Measurements from ENCODE around the gene KRTAP10-12. TPM values are rescaled to one million over a fixed set of nuclear protein-coding genes. Genes with fewer than 3 reads are reported as not detected.
A peak's percentile ranks its signal among the peaks of the same experiment; 100 is the strongest.
"Not testable (repeated sequence)": the region's sequence is repeated elsewhere in the genome, so short reads cannot be mapped to it uniquely, and the experiment has no call there.

Gene KRTAP10-12, protein sequence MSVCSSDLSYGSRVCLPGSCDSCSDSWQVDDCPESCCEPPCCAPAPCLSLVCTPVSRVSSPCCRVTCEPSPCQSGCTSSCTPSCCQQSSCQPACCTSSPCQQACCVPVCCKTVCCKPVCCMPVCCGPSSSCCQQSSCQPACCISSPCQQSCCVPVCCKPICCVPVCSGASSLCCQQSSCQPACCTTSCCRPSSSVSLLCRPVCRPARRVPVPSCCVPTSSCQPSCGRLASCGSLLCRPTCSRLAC
- total RNA-seq = not detected

DNA sequence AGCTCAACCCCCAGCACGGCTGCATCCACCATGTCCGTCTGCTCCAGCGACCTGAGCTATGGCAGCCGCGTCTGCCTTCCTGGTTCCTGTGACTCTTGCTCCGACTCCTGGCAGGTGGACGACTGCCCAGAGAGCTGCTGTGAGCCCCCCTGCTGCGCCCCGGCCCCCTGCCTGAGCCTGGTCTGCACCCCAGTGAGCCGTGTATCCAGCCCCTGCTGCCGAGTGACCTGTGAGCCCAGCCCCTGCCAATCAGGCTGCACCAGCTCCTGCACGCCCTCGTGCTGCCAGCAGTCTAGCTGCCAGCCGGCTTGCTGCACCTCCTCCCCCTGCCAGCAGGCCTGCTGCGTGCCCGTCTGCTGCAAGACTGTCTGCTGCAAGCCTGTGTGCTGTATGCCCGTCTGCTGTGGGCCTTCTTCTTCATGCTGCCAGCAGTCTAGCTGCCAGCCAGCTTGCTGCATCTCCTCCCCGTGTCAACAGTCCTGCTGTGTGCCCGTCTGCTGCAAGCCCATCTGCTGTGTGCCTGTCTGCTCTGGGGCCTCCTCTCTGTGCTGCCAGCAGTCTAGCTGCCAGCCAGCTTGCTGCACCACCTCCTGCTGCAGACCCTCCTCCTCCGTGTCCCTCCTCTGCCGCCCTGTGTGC is at the start of gene KRTAP10-12:
Gene KRTAP10-12 (plus strand): TSS at position 1 of the 639 bp plus-strand sequence. CDS start 30 bp downstream, at position 31.
- not testable (repeated sequence) for H3K36me3 Mint-ChIP-seq (ENCODE audit: insufficient read depth); H3K4me3 Mint-ChIP-seq; H3K4me1 Mint-ChIP-seq (ENCODE audit: low read depth); DNase-seq; ATAC-seq
- peaks cover 49% of the 10 kb centered on the region for H3K27me3 Mint-ChIP-seq (ENCODE audit: low read depth)
- H3K9me3 Mint-ChIP-seq = peaks cover 17% of the 10 kb centered on the region

DNA sequence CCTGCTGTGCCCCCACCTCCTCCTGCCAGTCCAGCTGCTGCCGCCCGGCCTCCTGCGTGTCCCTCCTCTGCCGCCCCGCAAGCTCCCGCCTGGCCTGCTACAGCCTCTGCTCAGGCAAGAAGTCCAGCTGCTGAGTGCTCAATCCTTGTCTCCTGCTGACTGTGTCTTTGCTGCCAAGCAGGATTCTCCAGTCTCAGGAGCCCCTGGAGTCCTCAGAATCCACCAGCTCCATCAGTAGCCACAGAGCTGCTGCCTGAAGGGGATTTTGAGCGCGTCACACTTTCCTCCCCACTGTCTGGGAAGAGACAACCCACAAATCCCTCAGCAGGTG is 49.8 kb upstream of the KRTAP10-12 start:
- H3K27me3 Mint-ChIP-seq (ENCODE audit: low read depth) = no peaks in the 10 kb centered on the region
- H3K4me1 Mint-ChIP-seq (ENCODE audit: low read depth) = no peaks in the 10 kb centered on the region
- no peak for DNase-seq
- peaks cover 19% of the 10 kb centered on the region for H3K9me3 Mint-ChIP-seq
- H3K4me3 Mint-ChIP-seq = no peak overlapping the region
- no peak for ATAC-seq
- H3K36me3 Mint-ChIP-seq (ENCODE audit: insufficient read depth) = peaks cover 2% of the 10 kb centered on the region

DNA sequence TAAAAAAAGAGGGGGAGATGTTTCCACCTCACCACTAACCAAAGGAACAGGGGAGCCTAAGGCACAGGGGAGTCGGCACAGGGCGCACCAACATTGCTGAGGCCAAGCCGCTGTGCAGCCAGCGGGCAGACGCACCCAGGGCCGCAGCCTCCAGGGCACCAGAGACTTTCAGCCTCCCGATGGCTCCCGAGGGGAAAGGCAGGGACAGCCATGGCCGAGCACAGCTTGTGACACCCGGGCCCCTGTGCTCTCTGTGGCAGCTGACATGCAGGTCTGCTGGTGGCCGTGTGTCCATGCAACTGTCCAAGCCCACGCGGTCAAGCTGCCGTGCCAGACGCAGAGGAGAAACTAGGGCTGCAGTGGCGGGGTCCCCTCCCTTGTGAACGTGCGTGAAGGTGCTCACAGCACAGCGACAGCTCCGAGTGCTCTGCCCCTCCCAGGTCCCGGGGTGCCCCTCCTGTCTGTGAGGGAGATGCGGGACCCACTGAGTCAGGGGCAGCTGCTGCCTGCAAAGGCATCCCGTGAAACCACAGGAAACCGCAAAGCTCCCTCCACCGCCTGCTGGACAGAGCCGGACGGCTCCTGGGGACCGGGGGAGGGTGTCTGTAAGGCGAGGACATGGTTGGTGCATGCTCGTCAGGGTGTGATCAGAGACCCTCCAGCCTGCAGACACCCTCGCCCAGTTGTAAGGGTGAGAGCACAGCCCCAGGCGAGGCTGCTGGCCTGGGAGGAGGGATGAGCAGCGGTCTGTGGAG is 48.2 kb upstream of the KRTAP10-12 start:
- Mint-ChIP-seq H3K36me3 (ENCODE audit: insufficient read depth) (no peaks in the 10 kb centered on the region), H3K4me3 (no peak overlapping the region), H3K4me1 (ENCODE audit: low read depth) (peaks cover 4% of the 10 kb centered on the region), H3K27me3 (ENCODE audit: low read depth) (no peaks in the 10 kb centered on the region), H3K9me3 (peaks cover 14% of the 10 kb centered on the region)
- ATAC-seq (no peak), DNase-seq (no peak)

DNA sequence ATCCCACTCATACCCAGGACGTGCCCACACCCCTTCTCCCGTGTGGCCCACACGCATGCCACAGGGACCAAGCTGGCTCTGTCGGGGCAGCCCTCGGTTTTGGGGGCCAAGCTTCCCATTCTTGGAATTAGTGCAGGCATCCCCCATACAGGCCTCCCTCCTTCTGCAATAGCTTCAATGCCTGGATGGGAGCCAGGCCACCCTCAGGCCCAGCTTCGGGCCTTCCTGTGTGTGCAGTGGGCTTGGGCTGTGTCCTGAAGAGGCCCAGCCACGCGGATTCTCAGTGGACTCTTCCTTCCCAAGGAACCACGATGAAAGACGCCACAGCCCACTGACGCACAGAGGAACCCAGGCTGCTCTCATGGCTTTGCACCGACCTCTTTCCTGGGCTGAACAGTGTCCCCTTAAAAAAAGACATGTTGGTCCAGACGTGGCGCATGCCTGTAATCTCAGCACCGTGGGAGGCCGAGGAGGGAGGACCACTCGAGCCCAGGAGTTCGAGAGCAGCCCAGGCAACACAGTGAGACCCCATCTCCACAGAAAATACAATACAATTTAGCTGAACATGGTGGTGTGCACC is 47.4 kb upstream of the KRTAP10-12 start:
- Mint-ChIP-seq H3K36me3 (ENCODE audit: insufficient read depth) (no peaks in the 10 kb centered on the region), H3K4me1 (ENCODE audit: low read depth) (peaks cover 11% of the 10 kb centered on the region), H3K9me3 (peaks cover 6% of the 10 kb centered on the region), H3K4me3 (no peak overlapping the region), H3K27me3 (ENCODE audit: low read depth) (no peaks in the 10 kb centered on the region)
- no peak for DNase-seq
- ATAC-seq = no peak

DNA sequence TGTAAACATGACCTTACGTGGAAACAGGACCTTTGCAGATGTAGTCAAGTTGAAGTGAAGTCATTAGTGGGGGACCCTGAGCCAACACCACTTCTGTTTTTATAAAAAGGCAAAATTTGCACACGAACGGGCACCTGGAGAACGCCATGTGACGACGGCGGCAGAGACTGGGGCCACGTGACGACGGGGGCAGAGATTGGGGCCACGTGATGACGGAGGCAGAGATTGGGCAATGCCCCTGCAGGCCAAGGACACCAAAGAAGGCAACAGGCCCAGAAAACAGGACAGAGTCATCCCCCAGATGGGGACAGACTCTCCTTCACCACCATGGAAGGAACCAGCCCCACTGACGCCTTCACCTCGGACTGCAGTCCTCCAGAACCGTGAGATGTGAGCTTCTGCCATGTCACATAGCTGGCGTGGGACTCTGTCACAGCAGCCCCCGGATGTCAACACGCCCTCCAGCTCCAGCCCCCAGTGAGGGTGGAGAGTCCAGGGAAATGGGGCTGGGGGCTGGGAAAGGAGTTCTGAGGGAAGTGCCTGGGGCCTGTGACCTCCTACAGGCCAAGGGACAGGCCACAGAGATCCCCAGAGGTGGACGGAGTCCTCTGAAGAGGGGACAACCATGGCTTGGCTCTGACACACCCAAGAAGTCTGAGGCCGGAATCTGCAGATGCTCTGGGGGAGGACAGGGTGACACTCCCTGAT is 46.6 kb upstream of the KRTAP10-12 start:
- Mint-ChIP-seq H3K9me3 (no peaks in the 10 kb centered on the region), H3K4me3 (no peak overlapping the region), H3K36me3 (ENCODE audit: insufficient read depth) (no peaks in the 10 kb centered on the region), H3K4me1 (ENCODE audit: low read depth) (peaks cover 18% of the 10 kb centered on the region), H3K27me3 (ENCODE audit: low read depth) (no peaks in the 10 kb centered on the region)
- no peak for ATAC-seq
- no peak for DNase-seq

DNA sequence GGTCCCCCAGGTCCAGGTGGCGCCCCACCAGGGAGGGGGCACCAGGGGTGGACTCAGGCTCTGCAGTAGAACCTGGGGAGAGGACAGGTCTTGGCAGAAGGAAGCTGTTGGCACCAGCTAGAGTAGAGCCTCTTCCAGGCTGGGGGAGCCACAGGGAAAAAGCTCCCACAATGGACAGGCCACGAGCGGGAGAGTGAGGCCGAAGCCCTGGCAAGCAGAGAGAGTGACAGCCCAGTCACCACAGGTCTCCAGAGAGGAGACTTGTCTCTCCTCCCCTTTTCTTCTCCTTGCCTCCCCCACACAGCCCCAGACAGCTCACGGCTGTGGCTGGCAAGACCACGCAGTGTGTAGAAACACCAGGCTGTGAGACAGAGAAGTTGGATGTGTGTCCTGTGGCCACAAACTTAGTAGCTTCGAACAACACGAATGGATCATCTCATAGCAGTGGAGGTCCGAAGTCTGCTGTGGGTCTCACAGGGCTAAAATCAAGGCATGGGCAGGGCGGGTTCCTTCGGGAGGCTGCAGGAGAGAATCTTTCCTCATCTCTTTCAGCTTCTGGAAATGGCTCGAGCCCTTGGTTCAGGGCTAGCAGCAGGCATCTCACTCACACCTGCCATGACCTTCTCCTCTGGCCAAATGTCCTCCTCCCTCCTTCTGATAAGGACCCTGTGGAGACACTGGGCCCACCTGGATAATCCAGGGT is 45.8 kb upstream of the KRTAP10-12 start:
- no peak overlapping the region for H3K4me3 Mint-ChIP-seq
- no peak for ATAC-seq
- H3K9me3 Mint-ChIP-seq = peaks cover 2% of the 10 kb centered on the region
- peaks cover 23% of the 10 kb centered on the region for H3K4me1 Mint-ChIP-seq (ENCODE audit: low read depth)
- H3K36me3 Mint-ChIP-seq (ENCODE audit: insufficient read depth) = no peaks in the 10 kb centered on the region
- no peaks in the 10 kb centered on the region for H3K27me3 Mint-ChIP-seq (ENCODE audit: low read depth)
- DNase-seq = no peak

DNA sequence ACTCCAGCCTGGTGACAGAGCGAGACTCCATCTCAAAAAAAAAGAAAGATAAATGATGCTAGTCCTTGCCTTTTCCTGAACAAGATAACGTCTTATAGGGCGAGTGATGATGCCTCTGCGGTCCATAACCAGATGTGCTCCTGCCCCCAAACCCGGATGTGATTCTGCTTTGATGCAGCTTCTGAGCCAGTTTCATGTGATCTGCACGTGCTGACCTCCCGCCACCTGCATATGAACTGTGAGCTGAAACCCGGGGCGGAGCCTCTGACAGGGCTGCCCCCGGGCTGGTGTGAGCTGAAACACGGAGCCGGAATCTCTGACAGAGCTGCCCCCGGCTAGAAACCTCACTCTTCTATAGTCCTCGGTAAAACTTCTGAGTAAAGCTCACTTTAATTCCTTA is 43.8 kb upstream of the KRTAP10-12 start:
- H3K27me3 Mint-ChIP-seq (ENCODE audit: low read depth) = no peaks in the 10 kb centered on the region
- no peak for ATAC-seq
- H3K4me3 Mint-ChIP-seq = no peak overlapping the region
- no peak for DNase-seq
- peaks cover 43% of the 10 kb centered on the region for H3K4me1 Mint-ChIP-seq (ENCODE audit: low read depth)
- peaks cover 14% of the 10 kb centered on the region for H3K9me3 Mint-ChIP-seq
- H3K36me3 Mint-ChIP-seq (ENCODE audit: insufficient read depth) = no peaks in the 10 kb centered on the region

DNA sequence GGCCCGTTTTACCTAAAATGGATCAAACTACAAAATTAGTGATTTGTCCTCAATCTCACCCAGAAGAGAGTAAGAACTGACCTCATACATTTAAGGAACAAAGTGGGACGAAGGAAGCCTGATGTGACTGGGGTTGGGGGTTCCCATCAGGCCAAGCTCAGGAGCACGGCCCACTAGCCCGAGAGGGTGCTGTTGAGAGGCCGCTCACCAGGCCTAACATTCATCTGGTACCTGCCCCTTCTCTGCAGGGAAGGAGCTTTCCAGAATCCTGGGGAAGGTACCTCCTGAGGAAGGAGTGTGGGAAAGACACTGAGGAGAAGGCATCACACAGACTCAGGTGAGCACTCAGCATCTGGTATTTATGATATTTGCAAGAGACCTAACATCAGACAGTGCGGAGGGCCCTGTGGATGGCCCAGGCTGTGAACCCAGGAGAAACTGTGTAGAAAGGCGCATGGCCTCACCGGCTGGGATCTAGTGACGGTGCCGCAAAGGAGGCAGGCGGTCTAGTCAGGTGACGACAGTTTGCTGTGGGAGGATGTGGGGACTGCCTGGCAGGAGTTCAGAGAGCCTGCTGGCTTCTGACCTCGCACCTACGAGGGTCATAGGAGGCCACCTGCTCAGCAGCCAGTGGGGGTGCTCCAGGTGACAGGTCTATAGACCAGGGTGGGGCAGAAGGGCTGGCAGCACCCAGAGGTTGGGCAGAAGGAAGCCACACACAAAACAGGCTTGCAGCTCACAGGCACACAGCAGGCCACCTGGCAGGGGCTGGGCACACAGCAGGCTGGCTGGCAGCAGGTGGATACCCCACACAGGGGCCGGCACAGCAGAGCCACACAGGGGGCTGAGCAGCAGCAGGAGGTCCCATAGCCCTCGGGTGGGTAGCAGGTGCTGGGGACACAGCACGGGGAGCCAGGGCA is 43.1 kb upstream of the KRTAP10-12 start:
- DNase-seq = no peak
- Mint-ChIP-seq H3K4me1 (ENCODE audit: low read depth) (peaks cover 51% of the 10 kb centered on the region), H3K27me3 (ENCODE audit: low read depth) (no peaks in the 10 kb centered on the region), H3K9me3 (peaks cover 14% of the 10 kb centered on the region), H3K4me3 (no peak overlapping the region), H3K36me3 (ENCODE audit: insufficient read depth) (no peaks in the 10 kb centered on the region)
- ATAC-seq = no peak

DNA sequence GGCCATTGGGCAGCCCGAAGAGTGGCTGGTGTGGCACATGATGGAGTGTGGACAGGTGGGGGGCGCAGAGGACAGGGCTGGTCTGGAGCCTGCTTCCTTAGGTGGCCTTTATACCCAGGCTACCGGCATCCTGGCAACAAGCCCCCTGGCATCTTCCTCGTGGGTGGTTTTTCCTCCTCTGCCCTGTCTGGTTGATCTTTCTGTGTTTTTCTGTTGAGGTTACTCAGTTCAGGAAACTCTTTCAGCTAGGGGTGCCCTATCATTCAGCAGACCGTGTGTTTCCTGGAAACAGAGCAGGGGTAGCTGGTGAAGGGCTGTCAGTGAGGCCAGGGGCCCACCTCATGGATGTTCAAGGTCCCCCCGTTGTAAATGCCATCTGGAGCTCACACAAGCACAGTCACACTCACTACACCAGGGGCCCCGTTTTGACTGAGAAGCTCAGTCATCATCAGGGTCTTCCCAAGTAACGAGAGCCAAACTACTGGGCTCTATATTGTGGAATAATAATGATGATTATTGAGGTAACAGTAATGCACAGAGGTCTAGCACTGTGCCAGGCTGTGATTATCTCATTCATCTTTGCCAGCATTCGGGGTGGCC is 42.3 kb upstream of the KRTAP10-12 start, which contains the start of gene KRTAP12-4:
Gene KRTAP12-4 (minus strand): TSS at position 84 of the 600 bp plus-strand sequence. CDS start 45 bp downstream, at position 39.
- Mint-ChIP-seq H3K27me3 (ENCODE audit: low read depth) (no peaks in the 10 kb centered on the region), H3K9me3 (peaks cover 14% of the 10 kb centered on the region), H3K4me3 (no peak within 1 kb of the TSS), H3K4me1 (ENCODE audit: low read depth) (peaks cover 59% of the 10 kb centered on the region), H3K36me3 (ENCODE audit: insufficient read depth) (no peaks in the 10 kb centered on the region)
- no peak for ATAC-seq
- DNase-seq = no peak

DNA sequence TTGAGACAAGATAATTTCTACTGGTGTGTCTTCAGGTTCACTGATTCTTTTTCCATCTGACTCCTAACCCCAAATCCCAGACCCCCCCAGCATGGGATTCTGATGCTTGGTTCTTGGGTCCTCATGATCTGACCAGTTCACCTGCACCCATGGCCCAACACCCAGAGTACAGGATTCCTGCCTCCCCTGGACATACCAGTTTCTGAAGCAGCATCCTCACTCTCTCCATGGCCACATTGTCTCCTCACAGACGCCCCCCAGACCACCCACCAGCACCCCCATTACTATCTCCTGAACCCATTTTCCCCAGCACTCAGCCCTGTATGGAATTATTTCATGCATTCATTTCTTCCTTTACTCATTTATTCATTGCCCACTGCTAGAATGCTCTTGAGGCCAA is 40.1 kb upstream of the KRTAP10-12 start:
- no peaks in the 10 kb centered on the region for H3K27me3 Mint-ChIP-seq (ENCODE audit: low read depth)
- peaks cover 14% of the 10 kb centered on the region for H3K9me3 Mint-ChIP-seq
- H3K4me1 Mint-ChIP-seq (ENCODE audit: low read depth) = peaks cover 62% of the 10 kb centered on the region

DNA sequence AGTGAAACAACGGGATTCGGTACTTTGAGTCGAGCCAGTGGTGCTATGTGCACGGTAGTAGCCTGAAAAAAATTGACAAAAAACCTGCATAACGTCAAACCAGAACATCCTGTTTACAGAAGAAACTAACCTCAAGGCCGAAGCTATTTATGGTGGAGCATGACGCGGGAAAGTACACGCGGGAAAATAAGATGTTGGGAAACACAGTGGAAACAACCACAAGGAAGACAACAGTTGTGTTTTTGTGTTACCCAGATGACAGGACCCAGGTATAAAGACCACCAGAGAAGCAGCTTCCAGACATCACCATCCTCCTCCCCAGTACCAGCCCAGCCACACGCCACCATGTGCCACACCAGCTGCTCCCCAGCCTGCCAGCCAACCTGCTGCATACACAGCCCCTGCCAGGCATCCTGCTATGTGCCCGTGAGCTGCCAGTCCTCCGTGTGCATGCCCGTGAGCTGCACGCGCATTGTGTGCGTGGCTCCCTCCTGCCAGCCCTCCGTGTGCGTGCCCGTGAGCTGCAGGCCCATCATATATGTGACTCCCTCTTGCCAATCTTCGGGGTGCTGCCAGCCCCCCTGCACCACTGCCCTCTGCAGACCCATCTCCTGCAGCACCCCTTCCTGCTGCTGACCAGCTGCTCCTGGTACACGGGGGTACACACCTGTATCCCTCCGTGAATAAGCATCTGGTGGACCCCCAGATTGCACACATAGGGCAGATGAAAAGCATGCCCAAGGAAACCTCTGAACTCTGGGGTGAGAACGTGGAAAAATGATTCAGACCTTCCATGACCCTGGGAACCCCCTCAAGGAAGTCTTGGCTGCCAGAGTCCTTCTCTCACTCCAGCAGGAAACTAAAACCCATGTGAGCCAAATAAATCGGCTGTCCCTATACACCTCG is 39.1 kb upstream of the KRTAP10-12 start, which contains the start of gene KRTAP12-3:
Gene KRTAP12-3 (plus strand): TSS at position 298 of the 906 bp plus-strand sequence. CDS start 48 bp downstream, at position 346.
- peak; percentile 46 to 61 for ATAC-seq
- Mint-ChIP-seq H3K27me3 (ENCODE audit: low read depth) (no peaks in the 10 kb centered on the region), H3K4me1 (ENCODE audit: low read depth) (peaks cover 62% of the 10 kb centered on the region), H3K9me3 (peaks cover 19% of the 10 kb centered on the region), H3K36me3 (ENCODE audit: insufficient read depth) (peaks cover 4% of the 10 kb centered on the region), H3K4me3 (peak within 1 kb of the TSS; percentile 67)
- DNase-seq = no peak

More for the DNA sequence above, 40.1 kb upstream of the KRTAP10-12 start:
- ATAC-seq = no peak
- no peak overlapping the region for H3K4me3 Mint-ChIP-seq
- DNase-seq = no peak
- no peaks in the 10 kb centered on the region for H3K36me3 Mint-ChIP-seq (ENCODE audit: insufficient read depth)

DNA sequence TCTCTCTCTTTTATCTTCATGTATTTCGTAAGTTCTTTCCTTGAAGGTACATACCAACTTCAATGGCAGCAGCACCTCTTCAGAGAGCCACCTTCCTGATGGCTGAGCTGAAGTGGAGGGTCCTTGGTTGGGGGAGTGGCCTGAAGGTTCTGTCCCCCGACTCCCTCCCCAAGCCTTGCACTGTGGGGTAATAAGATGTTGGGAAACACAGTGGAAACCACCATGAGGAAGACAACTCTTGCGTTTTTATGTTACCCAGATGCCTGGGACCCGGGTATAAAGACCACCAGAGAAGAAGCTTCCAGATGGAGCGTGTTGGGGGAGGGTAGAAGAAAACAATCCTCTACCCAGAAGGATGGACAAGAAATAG is 38.4 kb upstream of the KRTAP10-12 start:
- H3K4me3 Mint-ChIP-seq = peak overlapping the region; percentile 51
- DNase-seq (no peak), ATAC-seq (no peak)
- H3K9me3 Mint-ChIP-seq = peaks cover 19% of the 10 kb centered on the region
- H3K27me3 Mint-ChIP-seq (ENCODE audit: low read depth) = no peaks in the 10 kb centered on the region
- peaks cover 4% of the 10 kb centered on the region for H3K36me3 Mint-ChIP-seq (ENCODE audit: insufficient read depth)
- H3K4me1 Mint-ChIP-seq (ENCODE audit: low read depth) = peaks cover 61% of the 10 kb centered on the region

Measured in activated T-cell treated with anti-CD3 and anti-CD28 coated beads, Interleukin-2, amount 50 U/mL, for 4 hours (primary cell).